DMS153 treated with DMSO at 0.1 percent for 48 hours (cell line): Measurements from ENCODE around the gene CDC42EP1.

Experiments
- DNase-seq: peaks from one replicate; lab custom pipeline; 2025; ENCODE audit not compliant: unreplicated experiment; lab: John Stamatoyannopoulos, UW

The CDC42EP1 gene

DNA sequence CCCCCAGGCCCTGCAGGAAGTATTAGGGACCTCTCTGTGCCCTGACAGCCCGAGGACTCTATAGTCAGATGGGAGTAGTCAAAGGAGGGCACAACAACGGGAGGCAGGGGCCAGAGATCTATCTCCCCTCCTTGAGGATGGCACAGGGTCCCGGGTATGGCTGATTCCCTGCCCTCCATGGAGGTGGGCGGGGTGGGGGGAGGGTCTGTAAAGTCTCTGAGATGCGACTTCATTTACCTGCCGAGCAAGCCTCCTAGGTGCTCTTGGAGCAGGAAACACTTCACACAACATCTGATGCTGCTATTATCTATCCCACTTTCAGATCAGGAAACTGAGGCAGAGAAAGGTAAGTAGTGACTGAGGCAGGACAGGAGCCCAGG is 769 bp upstream of the CDC42EP1 start:
- no peak for DNase-seq

DNA sequence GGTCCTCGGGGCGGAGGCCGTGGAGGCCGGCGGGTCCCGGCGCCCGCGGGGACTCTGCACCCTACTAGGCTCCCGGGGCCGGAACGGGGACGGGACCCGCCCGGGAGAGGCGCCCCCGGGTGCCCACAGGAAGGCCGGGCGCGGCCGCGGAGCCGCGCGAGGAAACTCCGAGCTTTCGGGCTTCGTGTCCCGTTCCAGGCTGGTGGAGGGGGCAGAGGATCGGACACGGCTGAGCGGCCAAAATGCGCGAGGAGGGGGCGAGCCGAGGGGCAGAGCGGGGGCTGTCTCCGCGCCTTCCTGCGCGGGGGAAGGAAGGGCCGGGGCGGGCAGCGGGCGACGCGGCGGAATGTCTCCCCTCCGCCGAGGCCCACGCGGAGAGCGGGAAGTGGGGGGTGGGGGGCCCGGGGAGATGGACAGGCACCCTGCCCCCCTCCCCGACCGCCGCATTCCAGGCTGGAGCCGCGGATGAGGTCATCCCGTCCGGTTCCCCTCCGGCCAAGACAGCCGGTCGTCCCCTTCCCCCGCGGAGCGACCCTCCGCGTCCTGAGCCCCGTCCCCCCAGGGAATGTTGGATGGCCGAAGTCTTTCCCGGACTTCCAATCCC is 430 bp downstream of the CDC42EP1 start:
- DNase-seq = no peak

DNA sequence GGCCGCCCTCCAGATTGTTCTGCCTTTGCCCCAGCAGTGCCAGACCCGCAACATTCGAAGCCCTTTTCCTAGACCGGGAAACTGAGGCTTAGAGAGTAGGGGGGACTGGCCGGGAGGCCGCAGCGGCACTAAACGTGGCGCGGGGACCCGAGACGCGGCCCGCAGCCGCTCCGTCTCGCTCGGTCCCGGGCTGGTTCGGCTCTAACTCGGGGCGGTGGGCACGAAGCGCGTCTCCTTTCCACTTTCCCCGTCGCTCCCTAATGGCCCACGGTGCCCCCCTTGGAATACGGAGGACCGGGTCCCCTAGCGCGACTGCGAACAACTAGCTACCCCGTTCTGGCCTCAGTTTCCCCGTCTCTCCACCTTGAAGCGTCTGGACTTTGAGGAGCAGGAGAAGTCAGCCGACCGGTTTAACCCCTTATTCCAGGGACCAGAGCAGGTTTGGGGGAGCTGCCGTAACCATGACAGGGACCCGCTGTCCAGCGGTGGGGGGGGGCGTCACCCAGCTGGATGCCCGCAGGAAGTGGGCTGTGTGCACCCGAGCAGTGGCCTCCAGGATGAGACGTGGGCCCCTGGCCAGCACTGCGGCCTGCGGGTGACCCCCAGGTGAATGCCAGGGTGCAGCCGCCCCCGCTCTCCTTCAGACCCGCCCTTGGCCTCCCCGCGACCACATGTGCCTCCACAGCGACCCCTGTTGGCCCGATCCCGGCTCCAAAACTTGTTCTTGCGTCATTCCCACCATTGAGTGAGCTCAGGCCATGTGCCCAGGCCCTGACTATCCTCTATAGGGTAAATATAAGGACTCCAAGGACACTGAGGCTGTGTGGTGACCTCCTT is 1.1 kb downstream of the CDC42EP1 start:
- no peak for DNase-seq

DNA sequence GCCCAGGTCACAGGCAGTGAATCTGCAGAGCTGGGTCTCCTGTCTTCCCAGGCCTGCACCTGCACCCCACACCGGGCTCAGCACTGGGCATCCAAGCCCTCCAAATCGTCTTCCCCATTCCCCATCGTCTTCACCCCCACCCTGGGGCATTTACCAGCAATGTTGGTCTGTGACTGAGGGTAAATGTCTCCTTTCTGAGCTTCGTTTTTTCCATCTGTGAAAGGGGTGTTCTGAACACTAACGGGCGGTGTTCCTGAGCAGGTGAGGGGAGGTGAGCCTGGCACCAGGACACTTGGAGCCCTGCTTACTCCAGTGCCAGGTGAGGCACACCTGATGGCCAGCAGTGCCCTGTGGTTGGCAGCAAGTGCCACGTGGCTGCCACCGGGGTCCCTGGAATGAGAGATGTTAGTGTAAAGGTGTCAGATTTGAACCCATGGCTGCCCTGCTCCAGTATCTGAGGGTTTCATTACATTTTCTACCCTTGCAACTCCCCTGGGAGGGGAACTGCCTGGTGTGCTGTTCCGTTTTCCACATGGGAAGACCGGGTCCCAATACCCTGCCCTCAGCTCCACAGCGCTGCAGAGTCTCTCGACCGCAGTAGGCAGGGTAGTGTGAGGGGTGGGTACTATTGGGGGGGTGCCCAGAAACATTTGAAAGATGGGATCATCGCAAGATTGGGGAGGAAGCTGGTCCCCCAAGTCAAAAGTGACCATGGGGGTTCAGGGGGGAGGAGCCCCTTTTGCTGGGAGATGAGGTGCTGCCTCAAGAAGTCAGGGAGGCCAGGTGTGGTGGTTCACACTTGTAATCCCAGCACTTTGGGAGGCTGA is 2.0 kb downstream of the CDC42EP1 start:
- DNase-seq = no peak

DNA sequence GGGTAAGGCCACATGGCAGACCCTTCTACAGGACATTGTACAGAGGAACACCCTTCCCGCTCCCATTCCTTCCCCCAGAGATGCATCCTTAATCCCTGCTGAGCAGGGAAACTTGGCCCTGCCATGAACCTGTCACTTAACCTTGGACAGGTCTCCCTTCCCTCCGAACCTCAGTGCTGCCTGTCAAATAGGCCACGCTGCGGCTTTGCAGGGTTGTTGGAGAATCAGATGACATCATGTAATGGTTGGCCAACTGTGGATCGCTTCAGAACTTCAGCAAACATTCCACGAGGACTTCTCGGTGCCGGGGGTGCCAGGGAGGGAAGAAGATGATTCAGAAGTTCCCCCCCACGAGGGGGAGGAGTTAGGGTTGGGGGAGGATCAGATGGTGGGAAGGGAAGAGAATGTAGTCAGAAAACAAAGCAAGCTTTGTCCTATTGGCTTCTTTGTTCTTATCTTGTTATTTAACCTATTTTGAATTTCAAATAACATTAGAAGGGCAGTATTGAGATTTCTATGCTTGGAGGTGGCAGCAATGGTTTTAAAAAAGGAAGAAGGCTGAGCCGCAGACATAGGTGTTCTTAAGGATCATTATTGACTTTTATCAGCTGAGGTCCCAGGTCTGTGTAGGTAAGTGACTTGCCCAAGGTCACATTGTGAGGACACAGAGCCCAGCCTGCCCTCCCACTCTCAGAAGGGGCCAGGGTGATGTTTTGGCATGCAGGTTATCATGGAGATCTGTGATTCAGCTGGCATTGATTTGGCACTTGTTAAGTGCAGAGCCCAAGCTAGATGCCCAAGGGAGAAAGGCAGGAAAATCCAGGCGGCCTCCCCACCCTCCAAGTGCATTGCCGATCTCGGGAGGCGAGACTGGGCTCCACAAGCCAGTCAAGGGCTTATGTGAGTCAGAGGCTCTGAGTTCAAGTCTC is 3.1 kb downstream of the CDC42EP1 start:
- no peak for DNase-seq

DNA sequence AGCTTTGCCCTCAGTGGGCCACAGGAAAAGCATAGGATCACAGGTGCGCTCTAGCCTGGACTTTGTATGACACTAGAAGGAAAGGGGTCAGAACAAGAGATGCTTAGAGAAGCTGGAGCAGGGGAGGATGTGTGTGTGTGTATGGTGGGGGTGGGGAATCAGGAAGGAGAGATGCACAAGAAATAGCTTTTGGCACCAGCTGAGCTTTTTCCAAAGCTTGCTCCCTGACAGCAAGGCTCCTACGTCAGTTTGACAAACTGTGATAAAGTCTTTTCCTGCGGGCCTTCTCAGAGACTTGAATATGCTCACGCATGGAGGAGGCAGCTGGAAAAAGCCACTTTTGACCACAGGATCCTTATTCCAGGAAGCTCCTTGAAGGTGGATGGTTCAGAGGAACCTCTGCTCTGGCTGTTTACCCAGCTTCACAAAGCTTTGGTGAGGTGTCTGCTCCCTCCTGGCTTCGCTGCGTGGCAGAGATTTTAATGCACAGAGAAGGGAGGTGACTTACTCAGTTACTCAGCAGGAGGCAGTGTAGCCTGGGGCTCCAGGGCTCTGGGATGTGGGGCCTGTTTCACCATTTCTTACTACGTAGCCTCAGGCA is 3.9 kb downstream of the CDC42EP1 start:
- no peak for DNase-seq

DNA sequence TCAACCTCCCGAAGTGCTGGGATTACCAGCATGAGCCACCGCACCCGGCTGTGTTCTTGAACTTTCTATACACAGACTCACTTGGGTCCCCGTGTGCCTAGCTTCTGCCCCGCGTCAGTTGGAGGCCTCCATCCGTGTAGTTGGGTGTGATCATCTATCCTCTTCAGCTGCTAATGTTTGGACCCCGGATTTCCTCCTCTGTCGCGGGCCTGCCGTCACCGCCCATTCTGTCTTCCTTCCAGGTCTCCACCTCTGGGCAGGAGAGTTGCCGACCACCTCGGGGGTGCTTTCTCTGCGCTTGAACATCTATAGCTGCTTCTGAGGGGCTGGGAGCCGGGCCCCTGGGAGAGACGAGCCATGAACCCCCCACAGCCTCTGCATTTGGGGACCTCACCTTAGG is 5.5 kb downstream of the CDC42EP1 start:
- no peak for DNase-seq

DNA sequence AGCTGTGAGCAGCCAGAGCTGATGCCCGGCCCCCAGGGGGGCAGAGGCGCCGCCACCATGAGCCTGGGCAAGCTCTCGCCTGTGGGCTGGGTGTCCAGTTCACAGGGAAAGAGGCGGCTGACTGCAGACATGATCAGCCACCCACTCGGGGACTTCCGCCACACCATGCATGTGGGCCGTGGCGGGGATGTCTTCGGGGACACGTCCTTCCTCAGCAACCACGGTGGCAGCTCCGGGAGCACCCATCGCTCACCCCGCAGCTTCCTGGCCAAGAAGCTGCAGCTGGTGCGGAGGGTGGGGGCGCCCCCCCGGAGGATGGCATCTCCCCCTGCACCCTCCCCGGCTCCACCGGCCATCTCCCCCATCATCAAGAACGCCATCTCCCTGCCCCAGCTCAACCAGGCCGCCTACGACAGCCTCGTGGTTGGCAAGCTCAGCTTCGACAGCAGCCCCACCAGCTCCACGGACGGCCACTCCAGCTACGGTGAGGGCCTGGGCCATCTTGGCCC is 6.1 kb downstream of the CDC42EP1 start:
- no peak for DNase-seq

DNA sequence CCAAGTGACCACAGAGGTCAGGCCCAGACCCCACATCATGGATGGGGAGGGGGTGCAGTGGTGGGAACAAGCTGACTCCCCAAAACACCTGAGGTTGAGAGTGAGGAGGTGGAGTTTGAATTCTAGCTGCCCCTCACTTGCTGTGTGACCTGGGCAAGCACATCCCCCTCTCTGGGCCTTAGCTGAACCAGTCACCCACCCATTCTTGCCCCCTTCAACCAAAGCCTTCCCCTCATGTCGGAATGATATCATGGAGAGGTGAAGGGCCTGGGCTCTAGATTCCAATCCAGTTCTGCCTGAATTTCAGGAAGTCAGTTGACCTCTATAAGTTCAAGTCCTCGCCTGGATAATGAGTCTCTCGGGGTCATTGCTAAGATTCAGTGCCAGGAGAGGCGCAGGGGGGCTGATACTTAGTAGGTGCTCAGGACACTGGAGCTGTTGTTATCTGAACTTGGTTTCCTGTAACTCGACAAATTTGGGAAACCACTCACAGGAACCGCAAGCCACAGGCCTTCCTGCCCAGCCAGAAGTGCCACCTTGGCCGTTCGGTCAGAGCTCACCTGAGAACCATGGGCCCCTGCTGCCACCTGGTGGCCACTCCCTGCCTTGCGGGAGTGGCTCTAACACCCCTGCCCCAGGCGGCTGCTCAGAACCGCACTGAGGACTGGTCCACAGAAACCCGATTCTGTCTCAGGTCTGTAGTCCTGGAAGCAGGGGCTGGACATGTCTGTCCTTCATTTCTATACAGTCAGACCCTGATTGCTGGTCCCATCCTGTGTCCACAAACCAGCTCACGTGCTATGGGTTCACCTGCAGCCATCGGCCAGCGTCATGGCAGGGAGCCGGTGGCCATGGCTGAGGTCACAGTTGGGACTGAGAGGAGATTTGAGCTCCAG is 6.9 kb downstream of the CDC42EP1 start:
- DNase-seq = peak; percentile 50

DNA sequence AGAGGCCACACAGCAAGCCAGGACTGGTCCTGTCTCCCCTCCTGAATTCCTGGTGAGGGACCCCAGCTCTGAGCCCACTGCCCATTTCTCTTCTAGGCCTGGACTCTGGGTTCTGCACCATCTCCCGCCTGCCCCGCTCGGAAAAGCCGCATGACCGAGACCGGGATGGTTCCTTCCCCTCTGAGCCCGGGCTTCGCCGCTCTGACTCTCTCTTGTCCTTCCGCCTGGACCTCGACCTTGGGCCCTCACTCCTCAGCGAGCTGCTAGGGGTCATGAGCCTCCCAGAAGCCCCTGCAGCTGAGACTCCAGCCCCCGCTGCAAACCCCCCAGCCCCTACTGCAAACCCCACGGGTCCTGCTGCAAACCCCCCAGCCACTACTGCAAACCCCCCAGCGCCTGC is 7.7 kb downstream of the CDC42EP1 start:
- no peak for DNase-seq

DNA sequence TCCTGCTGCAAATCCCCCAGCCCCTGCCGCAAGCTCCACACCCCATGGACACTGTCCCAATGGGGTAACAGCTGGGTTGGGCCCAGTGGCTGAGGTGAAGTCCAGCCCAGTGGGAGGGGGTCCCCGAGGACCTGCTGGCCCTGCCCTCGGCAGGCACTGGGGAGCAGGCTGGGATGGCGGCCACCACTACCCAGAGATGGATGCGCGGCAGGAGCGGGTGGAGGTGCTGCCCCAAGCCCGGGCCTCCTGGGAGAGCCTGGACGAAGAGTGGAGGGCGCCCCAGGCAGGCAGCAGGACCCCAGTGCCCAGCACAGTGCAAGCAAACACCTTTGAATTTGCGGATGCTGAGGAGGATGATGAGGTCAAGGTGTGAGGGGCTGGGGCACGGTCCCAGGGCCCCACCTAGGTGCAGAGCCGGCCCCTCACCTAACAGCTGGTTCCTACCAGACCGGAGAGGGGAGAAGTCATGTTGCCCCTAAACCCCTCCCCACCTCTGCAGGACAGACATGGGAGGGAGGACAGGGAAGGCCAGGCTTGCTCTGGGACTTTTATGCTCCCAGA is 8.2 kb downstream of the CDC42EP1 start:
- no peak for DNase-seq

DNA sequence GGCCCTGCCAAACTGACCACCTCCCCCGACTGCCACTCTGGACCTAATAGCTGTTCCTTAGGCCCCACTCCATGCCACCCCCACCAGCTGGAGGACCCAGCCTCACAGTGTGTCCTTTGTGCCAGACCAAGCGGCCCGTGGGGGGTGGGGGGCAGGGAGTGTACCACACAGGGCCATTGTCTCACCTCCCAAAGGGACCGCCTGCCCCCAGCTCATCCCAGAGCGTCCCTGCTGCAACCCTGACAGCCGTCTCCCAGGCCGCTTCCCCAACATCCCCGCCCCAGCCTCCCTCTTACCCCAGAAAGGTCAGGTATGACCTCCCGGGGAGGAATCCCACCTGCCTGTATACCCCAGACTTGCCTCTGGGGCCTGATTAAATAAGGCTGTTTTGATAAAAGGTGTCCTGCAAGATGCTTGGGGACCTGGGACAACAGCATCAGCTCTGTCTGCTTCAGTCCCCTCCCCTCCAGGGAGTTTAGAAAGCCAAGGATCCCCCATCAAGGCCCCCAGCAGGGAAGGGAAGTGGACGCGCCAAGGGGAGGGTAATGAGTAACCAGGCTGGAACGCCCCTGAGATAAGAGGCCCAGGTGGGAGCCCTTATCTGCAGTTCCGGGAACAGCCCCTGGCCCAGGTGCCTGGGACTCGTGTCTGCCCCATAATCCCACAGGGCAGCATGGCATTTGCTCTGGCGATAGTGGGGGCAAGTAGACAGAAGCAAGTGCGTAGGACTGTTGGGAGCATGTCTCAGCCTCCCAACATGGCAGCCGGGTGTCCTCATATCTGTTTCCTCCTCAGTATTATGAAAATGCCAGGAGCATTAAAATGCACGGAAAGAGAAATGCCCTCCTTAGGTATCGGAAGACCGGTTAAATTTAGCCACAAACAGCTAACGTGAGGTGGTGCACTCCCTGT is 9.0 kb downstream of the CDC42EP1 start:
- DNase-seq = no peak

DNA sequence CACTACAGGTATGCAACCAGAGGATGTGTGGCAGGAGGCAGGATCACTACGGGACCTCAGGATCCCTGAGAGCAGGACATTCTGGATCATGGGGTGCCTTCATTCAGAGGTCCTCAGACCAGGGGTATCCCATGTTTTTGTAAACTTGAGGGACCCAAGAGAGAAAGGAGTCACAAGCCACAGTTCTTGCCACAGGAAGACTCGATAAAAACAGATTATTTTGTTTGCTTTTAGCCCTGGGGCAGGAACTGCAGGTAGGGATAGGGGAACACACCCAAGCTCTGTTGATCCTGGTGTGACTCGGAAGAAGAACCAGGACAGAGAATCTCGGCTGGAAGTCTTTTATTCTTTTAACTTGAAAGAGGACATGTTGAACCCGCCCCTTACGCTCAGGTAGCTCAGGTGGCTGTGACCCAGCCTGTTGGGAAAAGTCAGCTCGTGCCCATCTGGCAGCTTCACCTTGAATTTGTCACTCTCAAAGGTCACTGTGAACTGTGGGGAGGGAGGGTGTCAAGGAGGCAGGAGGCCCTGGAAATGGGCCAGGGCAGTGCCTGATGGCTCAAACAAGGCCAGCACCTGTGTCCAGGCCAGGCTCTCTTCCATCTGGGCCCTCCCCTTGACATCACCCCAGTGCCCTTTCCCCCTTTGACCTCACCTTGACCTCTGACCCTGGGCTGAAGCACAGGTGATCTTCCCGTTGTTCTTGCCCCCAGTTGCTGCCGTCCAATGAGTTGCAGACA is 9.8 kb downstream of the CDC42EP1 start:
- DNase-seq = no peak

DNA sequence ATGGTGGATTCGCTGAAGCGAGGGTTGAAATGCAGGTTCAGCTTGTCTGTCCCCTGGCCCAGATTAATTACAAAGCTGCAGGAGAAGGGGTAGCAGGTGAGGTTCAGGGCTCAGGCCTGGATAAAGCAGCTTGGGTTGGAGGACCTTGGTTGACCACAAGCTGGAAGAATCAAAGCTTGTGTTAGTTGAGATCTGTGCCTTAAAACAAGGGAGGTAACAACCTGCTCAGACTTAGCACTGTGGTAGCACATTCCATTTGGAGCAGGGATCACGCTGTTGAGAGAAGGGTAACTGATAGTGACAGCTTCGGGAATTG is 10.3 kb downstream of the CDC42EP1 start:
- DNase-seq = no peak

DNA sequence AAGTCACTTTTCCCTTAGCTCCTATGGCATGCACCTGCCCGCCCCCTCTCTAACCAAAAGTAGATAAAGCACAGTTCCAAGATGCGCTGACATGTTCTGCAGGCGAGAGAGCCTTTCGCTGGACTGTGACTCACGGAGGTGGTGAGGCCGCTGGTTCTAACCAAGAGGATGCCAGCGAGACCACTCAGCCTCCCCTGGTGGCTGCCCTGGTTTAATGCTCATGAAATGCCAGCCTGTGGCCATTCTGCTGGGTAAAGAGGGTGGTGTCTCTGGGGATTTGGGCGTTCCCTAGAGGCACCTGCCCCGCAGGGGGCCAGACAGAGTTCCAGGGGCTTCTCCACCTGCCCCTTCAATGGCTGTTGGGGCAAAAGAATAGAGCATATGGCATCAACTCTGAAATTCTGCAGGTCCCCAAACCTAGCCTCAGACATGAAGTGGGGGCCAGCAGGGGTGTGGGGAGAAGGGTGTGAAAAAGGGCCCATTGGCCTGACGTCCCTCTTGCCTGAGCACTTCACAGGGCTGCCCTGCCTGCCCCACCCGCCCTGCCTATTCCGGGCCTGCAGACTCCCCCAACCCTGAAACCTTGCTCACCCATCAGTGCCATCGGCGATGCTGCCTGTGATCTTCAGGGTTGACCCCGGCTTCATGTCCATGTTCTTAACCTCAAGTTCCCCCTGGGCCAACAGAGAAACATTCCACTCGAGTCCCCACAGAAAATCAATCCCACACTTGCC is 11.1 kb downstream of the CDC42EP1 start:
- DNase-seq = no peak

DNA sequence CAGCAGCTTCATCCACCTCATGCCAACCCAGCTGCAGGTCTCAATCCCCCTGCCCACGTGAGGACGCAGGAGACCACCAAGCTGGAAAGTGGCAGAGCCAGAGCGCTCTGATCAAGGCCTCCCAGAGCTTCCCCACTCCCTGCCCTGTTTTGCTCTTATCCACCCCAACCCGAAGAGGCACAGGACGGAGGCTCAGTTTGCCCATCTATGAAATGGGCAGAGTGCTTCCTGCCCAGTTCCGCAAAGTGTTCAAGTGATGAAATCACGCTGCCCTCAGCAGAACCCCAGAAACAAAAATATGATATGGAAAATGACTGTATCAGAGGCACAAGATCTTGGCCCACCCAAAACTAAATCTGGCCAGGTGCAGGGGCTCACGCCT is 11.7 kb downstream of the CDC42EP1 start:
- no peak for DNase-seq

DNA sequence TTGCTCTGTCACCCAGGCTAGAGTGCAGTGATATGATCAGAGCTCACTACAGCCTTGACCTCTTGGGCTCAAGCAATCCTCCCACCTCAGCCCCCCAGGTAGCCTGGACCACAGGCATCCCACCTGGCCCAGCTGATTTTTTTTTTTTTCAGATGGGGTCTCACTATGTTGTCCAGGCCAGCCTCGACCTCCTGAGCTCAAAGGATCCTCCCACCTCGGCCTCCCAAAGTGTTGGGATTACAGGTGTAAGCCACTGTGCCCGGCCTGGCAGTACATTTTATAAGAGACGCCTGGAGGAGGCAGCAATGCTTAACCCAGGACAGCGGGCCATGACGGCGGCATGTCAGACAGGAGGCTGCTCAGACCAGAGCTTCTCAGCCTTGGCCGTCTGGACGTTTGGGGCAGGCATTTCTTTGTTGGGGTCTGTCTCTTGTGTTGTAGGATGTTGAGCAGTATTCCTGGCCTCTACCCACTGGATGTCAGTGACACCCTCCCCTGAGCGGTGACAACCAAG is 15.3 kb downstream of the CDC42EP1 start:
- no peak for DNase-seq
